Umbilical cord (tissue), 2 donors: Measurements from ENCODE around the gene DISP2. TPM values are rescaled to one million over a fixed set of nuclear protein-coding genes. Genes with fewer than 3 reads are reported as not detected.

Source experiments
- DNase-seq: peaks from one replicate; pipeline ENCODE4 v3.0.0-alpha.2; 2015; ENCODE audit warnings: low spot score
- total RNA-seq: library from RNA; depleted of rRNA; stranded (reverse); fragments of >200 nt; gene quantifications from one replicate; pipeline ENCODE4 v1.2.3, GENCODE V29; 2014; ENCODE audit warnings: low replicate concordance; ENCODE audit not compliant: insufficient read depth

DISP2 gene
- total RNA-seq, 1 donor from 2014 or later: 1.2 TPM

- DNase-seq: no peak
These were observed 3.6 kb downstream of the DISP2 start for GRCh38 chr15:40361640-40362039.

GRCh38 chr15:40363611-40364010 is 5.6 kb downstream of the DISP2 start:
- no peak for DNase-seq

- DNase-seq: no peak
These were observed 6.2 kb downstream of the DISP2 start for GRCh38 chr15:40364251-40364650.

- no peak for DNase-seq
These were observed 7.0 kb downstream of the DISP2 start for GRCh38 chr15:40365016-40365415.

GRCh38 chr15:40365624-40366456 is 7.8 kb downstream of the DISP2 start:
- DNase-seq: no peak

DNA sequence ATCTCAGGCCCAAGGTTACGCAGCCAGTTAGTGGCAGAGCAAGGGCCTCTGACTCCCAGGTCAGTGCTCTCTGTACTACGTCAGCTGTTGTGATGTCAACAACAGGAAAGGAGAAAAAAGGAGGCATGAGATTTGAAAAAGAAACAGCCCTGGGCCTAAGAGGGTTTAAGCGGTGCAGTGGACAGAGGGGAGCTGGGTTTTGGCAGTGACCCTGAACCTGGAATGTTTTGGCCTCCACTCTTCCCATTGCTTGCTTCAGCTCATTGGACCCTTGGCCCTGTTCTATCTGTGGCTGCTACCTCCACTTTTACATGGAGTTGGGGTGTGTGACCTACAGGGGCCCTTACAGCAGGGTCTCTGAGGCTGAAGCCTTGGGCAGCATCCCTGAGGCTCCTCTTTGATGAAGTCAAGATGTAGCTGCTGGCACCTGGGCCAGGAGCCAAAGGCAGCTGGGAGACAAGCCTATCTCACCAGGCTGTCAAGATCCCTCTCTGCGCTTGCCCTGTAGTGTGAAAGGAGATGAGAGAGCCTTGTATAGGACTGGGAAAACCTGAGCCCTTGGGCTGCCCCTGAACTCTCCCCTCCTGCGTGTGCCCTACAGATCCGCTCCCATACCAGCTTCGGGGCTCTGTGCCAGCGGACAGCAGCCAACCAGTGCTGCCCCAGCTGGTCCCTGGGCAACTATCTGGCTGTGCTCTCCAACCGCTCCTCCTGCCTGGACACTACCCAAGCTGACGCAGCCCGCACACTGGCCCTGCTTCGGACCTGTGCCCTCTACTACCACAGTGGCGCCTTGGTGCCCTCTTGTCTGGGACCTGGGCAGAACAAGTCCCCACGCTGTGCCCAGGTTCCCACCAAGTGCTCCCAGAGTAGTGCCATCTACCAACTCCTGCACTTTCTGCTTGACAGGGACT is 8.7 kb downstream of the DISP2 start:
- peak; percentile 28 for DNase-seq

DNA sequence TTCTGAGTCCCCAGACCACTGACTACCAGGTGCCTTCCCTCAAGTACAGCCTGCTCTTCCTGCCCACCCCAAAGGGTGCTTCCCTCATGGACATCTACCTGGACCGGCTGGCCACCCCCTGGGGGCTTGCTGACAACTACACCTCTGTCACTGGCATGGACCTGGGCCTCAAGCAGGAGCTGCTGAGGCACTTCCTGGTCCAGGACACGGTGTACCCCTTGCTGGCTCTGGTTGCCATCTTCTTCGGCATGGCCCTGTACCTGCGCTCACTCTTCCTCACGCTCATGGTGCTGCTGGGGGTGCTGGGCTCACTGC is 9.3 kb downstream of the DISP2 start:
- no peak for DNase-seq

DNA sequence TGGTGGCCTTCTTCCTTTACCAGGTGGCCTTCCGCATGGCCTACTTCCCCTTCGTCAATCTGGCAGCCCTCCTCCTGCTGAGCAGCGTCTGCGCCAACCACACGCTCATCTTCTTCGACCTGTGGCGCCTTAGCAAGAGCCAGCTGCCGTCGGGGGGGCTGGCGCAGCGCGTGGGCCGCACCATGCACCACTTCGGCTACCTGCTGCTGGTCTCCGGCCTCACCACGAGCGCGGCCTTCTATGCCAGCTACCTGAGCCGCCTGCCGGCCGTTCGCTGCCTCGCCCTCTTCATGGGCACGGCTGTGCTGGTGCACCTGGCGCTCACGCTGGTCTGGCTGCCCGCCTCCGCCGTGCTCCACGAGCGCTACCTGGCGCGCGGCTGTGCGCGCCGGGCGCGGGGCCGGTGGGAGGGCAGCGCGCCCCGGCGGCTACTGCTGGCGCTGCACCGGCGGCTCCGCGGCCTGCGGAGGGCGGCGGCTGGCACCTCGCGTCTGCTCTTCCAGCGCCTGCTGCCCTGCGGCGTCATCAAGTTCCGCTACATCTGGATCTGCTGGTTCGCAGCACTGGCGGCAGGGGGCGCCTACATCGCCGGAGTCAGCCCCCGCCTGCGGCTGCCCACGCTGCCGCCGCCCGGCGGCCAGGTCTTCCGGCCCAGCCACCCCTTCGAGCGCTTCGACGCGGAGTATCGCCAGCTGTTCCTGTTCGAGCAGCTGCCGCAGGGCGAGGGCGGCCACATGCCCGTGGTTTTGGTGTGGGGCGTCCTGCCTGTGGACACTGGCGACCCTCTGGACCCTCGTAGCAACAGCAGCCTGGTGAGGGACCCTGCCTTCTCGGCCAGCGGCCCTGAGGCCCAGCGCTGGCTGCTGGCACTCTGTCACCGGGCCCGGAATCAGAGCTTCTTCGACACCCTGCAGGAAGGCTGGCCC is 9.9 kb downstream of the DISP2 start:
- DNase-seq: peak; percentile 86

DNA sequence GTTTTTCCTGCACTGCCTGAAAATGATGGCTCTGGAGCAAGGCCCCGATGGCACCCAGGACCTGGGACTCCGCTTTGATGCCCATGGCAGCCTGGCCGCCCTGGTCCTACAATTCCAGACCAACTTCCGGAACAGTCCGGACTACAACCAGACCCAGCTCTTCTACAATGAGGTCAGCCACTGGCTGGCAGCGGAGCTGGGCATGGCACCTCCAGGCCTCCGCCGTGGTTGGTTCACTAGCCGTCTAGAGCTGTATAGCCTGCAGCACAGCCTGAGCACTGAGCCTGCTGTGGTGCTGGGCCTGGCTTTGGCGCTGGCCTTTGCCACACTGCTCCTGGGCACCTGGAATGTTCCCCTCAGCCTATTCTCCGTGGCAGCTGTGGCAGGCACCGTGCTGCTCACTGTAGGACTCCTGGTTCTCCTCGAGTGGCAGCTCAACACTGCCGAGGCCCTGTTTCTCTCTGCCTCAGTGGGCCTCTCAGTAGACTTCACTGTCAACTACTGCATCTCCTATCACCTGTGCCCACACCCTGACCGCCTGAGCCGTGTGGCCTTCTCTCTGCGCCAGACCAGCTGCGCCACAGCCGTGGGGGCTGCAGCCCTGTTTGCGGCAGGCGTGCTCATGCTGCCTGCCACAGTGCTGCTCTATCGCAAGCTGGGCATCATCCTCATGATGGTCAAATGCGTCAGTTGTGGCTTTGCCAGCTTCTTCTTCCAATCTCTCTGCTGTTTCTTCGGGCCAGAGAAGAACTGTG is 10.9 kb downstream of the DISP2 start:
- DNase-seq: no peak

DNA sequence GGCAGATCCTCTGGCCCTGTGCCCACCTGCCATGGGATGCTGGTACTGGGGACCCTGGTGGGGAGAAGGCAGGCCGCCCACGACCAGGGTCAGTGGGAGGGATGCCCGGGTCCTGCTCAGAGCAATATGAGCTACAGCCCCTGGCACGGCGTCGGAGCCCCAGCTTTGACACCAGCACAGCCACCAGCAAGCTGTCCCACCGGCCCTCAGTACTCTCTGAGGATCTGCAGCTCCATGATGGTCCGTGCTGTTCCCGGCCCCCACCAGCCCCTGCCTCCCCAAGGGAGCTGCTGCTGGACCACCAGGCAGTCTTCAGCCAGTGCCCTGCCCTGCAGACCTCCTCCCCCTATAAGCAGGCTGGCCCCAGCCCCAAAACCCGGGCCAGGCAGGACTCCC is 11.5 kb downstream of the DISP2 start:
- no peak for DNase-seq

DNA sequence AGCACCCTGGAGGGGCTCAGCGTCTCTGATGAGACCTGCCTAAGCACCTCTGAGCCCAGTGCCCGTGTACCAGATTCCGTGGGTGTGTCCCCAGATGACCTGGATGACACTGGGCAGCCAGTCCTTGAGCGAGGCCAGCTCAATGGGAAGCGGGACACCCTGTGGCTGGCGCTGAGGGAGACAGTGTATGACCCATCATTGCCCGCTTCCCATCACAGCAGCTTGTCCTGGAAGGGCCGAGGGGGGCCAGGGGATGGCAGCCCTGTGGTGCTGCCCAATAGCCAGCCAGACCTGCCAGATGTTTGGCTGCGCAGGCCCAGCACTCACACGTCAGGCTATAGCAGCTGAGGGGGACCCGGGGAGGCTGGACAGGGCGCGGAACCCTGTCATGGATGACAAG is 12.0 kb downstream of the DISP2 start:
- DNase-seq: no peak

DNA sequence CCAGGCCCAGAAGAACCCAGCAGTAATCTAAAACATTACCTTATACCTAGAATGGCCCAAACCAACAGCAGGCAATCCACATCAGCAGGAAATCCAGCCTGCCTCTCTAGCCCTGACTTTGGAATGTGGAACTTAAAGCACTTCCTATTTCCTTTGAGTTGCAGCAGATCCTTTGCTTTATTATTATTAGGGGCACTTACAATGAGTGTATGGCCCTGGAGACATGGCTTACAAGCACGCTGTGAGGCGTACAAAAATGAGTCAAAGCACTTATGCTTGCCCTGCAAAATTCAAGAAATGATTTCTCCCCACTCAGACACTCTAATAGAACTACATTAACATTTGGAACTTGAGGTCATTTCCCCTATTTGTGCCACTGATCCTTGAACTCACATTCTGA is 15.0 kb downstream of the DISP2 start:
- DNase-seq: no peak

DNA sequence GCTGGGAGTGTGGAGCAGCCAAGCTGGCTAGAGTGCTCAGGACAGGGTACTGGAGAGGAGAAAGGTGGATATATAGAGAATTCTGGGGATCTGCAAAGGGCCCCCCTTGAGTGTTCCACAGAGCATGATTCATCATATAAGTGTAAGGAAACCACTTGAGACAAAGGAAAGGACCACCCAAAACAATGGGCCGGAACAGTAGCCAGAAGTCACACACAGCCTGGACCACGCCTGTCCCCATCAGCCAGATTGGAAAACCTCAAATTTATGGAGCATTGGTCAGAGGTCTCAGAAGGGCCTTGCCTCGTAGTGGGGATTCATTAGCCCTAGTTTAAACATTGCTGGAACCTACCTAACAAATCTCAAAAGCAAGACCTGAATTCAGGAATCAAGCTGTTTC is 19.6 kb downstream of the DISP2 start:
- no peak for DNase-seq

- no peak for DNase-seq
These were observed 21.4 kb downstream of the DISP2 start for GRCh38 chr15:40379374-40379773.

- DNase-seq: peak; percentile 94
These were observed 21.8 kb downstream of the DISP2 start for GRCh38 chr15:40379853-40380252.

GRCh38 chr15:40380636-40381035 is 22.6 kb downstream of the DISP2 start:
- no peak for DNase-seq

- DNase-seq: no peak
These were observed 24.0 kb downstream of the DISP2 start for GRCh38 chr15:40381818-40382529.

GRCh38 chr15:40382580-40383456 is 24.8 kb downstream of the DISP2 start, which contains the start of gene KNSTRN:
Gene KNSTRN, plus strand, starts transcription at chr15:40382721. Its CDS starts 115 bp downstream, at chr15:40382836.
- peak; percentile 95 for DNase-seq

DNA sequence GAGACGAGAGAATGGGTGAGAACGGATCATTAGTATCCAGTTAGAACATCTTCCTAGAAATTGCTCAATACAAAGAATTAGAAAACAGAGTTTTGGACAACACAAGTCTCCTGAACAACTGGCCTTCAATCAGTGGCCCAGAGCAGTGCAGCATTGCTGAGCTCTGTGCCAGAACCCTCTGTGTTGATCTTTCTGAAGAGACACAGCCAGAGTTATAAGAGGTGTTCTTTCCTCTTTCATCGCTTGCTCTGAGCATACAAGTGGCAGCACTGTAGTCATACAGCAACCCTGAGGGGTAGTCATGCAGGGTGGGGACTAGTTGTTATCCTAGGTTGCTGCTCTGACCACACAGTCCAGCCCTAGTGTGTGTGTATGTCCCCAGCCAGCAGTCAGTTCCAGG is 28.5 kb downstream of the DISP2 start:
- no peak for DNase-seq
